Psoas muscle (tissue), 8 donors: ENCODE data around the gene HMCN2. TPM values are rescaled to one million over a fixed set of nuclear protein-coding genes. Genes with fewer than 3 reads are reported as not detected.

Experiments used
- ATAC-seq, 4 donors: fragments of 200-7000 bp; cut with Tn5 transposase; one replicate each; pipeline ENCODE4 v1.9.1; 2020; ENCODE audit warnings: moderate library complexity in 3 of 4, mild to moderate bottlenecking in 2 of 4
- DNase-seq, 2 donors: peaks; one replicate each; pipeline ENCODE4 v3.0.0-alpha.2; 2020
- H3K27ac ChIP-seq: fragments of 200-600 bp; one replicate; pipeline ENCODE4 v1.8.0; 2022
- H3K27me3 ChIP-seq, 3 donors: fragments of 200-600 bp in 1 of 3; one replicate each; pipeline versions ENCODE4 v1.6.1 to v1.8.0; 2013 to 2022; ENCODE audit warnings: low read length in 2 of 3, mild to moderate bottlenecking in 2 of 3, moderate library complexity in 1 of 3; ENCODE audit not compliant: insufficient read depth in 3 of 3
- H3K36me3 ChIP-seq, 2 donors: fragments of 200-600 bp in 1 of 2; one replicate each; pipeline versions ENCODE4 v1.6.1 to v1.8.0; 2013 to 2022; ENCODE audit warnings: low read depth in 1 of 2, mild to moderate bottlenecking in 1 of 2, moderate library complexity in 1 of 2; ENCODE audit not compliant: insufficient read depth in 1 of 2
- H3K4me1 ChIP-seq: fragments of 200-600 bp; one replicate; pipeline ENCODE4 v1.8.0; 2022
- H3K4me3 ChIP-seq: fragments of 200-600 bp; one replicate; pipeline ENCODE4 v1.8.0; 2022; ENCODE audit warnings: mild to moderate bottlenecking
- H3K9me3 ChIP-seq: fragments of 200-600 bp; one replicate; pipeline ENCODE4 v1.8.0; 2022
- WGBS, 3 donors: extraction: QIAGEN DNeasy Blood & Tissue Kit; methylation state at CpG; one replicate each; pipeline versions ENCODE4 v1.1.6 to v1.1.7; 2013; 5-methylcytosine and 5-hydroxymethylcytosine counted together
- intact Hi-C, 2 donors: fragments of 100-400 bp; cut with DNase I; formaldehyde crosslinking; loops; one replicate each; pipeline versions ENCODE4 v1.11.0 to v1.14.2; 2022
- polyA plus RNA-seq, 3 donors: library from polyadenylated mRNA; stranded (reverse); fragments of 200-250 nt; gene quantifications; one replicate each; pipeline ENCODE4 v1.2.3, GENCODE V29; 2013
- total RNA-seq, 4 donors: library from RNA; stranded (reverse); fragmentation: NEBNext Ultra II Directional in 2 of 4; extraction: Animal tissue kit (Norgen Biotek cat#: 25700) in 2 of 4; gene quantifications; one replicate each; pipeline versions ENCODE4 v1.2.1 to v1.2.4, GENCODE V29; 2021 to 2023
- TF ChIP-seq, protein P1 (sequence below): fragments of 200-600 bp; IDR thresholded peaks from one replicate; pipeline ENCODE4 v1.8.0; 2022; ENCODE audit warnings: antibody characterized with exemption
- donor health status: healthy with polysubstance abuse.
- donor health status: DM: no; HTN: no; CAD: no; lungs with moderate emphysema.
- donor health status: Bipolar disorder and iron deficiency.
- donor health status: healthy.
- donor health status: DM: yes; HTN: yes; CAD: no.
- donor health status: DM: no; HTN: no; CAD: no.
- donor health status: DM: no; HTN: no; CAD: no.
- donor health status: DM: yes; HTN: yes; CAD: no.

Gene HMCN2
- total and polyA plus RNA-seq, 7 donors, result 3.6 to 13.2 (median 6.7) TPM

DNA sequence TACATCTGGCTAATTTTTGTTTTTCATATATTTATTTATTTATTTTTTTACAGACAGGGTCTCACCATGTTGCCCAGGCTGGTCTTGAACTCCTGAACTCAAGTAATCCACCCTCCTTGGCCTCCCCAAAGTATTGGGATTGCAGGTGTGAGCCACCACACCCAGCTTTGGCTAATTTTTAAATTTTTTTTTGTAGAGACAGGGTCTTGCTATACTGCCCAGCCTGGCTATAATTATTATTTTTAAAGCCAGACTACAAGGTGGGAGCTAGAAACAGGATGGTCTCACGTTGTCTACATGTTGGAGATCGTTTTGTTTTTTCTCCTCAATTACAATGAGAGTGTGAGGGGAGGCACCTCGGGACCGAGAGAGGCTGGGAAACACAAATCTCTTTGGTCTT is 203.0 kb downstream of the HMCN2 start:
- no peaks in the 10 kb centered on the region for H3K9me3 ChIP-seq
- WGBS, 3 donors, result 57 to 61% (median 58%) methylated on average over 4 of the region's 4 CpGs
- no peak overlapping the region for H3K4me3 ChIP-seq
- DNase-seq (no peak), ATAC-seq (no peak)
- no peak overlapping the region for H3K27ac ChIP-seq
- TF ChIP-seq, protein P1, sequence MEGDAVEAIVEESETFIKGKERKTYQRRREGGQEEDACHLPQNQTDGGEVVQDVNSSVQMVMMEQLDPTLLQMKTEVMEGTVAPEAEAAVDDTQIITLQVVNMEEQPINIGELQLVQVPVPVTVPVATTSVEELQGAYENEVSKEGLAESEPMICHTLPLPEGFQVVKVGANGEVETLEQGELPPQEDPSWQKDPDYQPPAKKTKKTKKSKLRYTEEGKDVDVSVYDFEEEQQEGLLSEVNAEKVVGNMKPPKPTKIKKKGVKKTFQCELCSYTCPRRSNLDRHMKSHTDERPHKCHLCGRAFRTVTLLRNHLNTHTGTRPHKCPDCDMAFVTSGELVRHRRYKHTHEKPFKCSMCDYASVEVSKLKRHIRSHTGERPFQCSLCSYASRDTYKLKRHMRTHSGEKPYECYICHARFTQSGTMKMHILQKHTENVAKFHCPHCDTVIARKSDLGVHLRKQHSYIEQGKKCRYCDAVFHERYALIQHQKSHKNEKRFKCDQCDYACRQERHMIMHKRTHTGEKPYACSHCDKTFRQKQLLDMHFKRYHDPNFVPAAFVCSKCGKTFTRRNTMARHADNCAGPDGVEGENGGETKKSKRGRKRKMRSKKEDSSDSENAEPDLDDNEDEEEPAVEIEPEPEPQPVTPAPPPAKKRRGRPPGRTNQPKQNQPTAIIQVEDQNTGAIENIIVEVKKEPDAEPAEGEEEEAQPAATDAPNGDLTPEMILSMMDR, result no peak
- peaks cover 0 to 16% of the 10 kb centered on the region in 2 donors for H3K36me3 ChIP-seq
- H3K27me3 ChIP-seq, result no peaks in the 10 kb centered on the region
- intact Hi-C loops, result no loop called here
- no peaks in the 10 kb centered on the region for H3K4me1 ChIP-seq

DNA sequence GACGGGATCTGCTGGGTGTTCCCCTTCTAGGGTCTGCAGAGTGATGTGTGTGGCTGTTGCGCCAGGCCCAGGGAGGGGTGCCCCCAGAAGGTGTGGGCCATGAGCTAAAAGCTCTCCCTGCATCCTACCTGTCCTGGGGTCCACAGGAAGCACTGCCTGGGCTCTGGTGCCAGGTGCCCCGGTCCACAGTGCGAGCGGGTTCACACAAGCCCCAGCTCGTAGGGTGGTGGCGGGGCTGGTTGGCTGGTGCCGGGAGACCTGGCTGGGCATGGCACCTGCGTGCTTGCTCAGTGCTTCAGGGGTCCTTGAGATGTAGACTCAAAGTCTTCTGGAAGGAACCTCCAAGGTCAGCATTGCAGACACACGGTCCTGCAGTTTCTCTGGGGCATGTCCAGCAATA is 204.7 kb downstream of the HMCN2 start:
- Histone ChIP-seq H3K36me3 (peaks cover 0 to 9% of the 10 kb centered on the region in 2 donors), H3K27me3 (no peaks in the 10 kb centered on the region), H3K27ac (no peak overlapping the region)

DNA sequence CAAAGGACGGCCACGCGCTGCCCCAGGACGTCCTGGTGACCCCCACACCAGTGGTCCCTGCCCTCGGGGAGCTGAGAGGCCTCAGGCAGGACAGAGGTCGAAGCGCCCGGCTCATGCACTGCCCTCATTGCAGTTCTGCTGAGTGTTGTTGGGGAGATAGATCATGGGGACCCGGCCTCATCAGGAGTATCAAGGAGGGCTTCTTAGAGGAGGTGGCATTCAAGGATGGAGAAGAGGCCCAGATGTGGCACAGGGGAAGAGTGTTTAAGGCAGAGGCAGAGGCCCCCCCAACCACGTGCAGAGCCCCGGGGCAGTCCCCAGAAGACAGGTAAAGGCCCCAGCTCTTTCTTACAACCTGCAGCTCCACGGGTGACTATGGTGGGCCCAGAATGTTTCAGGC is 205.4 kb downstream of the HMCN2 start:
- TF ChIP-seq, protein P1, result no peak
- WGBS, 3 donors, result 89 to 92% (median 91%) methylated on average over 12 of the region's 12 CpGs
- H3K36me3 ChIP-seq, result peaks cover 0 to 9% of the 10 kb centered on the region in 2 donors
- no peaks in the 10 kb centered on the region for H3K9me3 ChIP-seq
- intact Hi-C loops, result no loop called here
- ATAC-seq (no peak), DNase-seq (no peak)
- no peaks in the 10 kb centered on the region for H3K27me3 ChIP-seq
- H3K4me1 ChIP-seq, result no peaks in the 10 kb centered on the region
- H3K27ac ChIP-seq, result no peak overlapping the region
- H3K4me3 ChIP-seq, result no peak overlapping the region

More for the DNA sequence above, 204.7 kb downstream of the HMCN2 start:
- Histone ChIP-seq H3K4me1 (no peaks in the 10 kb centered on the region), H3K9me3 (no peaks in the 10 kb centered on the region), H3K4me3 (no peak overlapping the region)
- 91 to 95% (median 94%) methylated on average over 10 of the region's 10 CpGs for WGBS, 3 donors
- ATAC-seq, result no peak
- intact Hi-C loops, result no loop called here
- no peak for DNase-seq
- TF ChIP-seq, protein P1, result no peak

DNA sequence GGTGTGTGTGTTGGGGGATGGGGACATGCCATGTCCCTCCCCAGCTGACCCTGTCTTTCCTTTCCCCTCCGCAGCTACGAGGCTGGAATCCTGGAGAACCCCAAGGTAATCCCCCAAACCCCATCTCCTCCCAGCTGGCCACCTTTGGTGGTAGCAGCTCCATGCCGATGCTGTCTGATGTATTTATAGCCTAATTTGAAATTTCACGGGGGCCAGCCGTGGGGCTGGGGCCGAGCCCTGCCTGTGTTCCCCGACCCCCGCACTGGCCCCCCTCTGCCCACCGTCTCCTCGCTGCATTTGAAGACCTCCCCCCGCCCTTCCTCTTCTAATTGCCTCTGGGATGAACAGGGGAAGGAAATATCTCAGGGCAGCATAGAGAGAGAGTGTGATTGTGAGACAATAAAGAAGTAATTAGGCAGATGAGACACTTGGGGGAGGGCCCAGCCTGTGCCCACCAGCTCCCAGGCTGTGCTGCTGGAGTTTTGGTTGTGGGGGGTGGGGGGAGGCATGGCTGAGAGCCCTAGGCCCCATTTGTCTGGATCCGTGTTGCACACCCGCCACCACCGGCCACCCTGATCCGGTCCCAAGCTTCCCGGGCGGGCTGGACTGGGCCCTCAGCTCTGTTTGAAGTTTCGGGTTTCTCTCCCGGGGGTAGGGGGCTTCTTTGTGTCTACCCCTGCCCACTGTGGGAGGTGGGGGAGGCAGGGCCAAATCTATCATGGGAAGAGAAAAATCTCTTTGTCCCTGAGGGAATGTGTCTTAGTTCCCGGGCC is 206.0 kb downstream of the HMCN2 start:
- peaks cover 0 to 9% of the 10 kb centered on the region in 2 donors for H3K36me3 ChIP-seq
- intact Hi-C loops, result no loop called here
- ATAC-seq, result no peak

More for the DNA sequence above, 206.0 kb downstream of the HMCN2 start:
- TF ChIP-seq, protein P1, result no peak
- Histone ChIP-seq H3K9me3 (no peaks in the 10 kb centered on the region), H3K27me3 (no peaks in the 10 kb centered on the region), H3K27ac (no peak overlapping the region), H3K4me3 (no peak overlapping the region), H3K4me1 (no peaks in the 10 kb centered on the region)
- WGBS, 3 donors, result 68 to 84% (median 73%) methylated on average over 20 of the region's 20 CpGs
- DNase-seq, result no peak
